Caco-2 (cell line): Measurements from ENCODE around the gene AHDC1. TPM values are rescaled to one million over a fixed set of nuclear protein-coding genes. Genes with fewer than 3 reads are reported as not detected.
A peak's percentile ranks its signal among the peaks of the same experiment; 100 is the strongest.

Experiments
- BruUV-seq: library from RNA; stranded (reverse); fragments of 400-500 nt; replicated peaks from 2 replicates; lab custom pipeline; 2021; lab: Mats Ljungman, UMichigan
- CTCF ChIA-PET: fragments of 300-600 bp; sonication (Branson Sonifier 250); formaldehyde crosslinking; loops from one replicate; lab custom pipeline; 2022; ENCODE audit warnings: antibody characterized with exemption; lab: Charles Lee
- POLR2A ChIA-PET: fragments of 300-600 bp; sonication (Branson Sonifier 250); formaldehyde crosslinking; loops from one replicate; lab custom pipeline; 2022; ENCODE audit warnings: antibody characterized with exemption; lab: Charles Lee
- DNase-seq, 2 experiments: peaks; one replicate each; pipeline versions ENCODE4 v3.0.0 to v3.0.0-alpha.2; 2020 to 2022
- H3K27me3 ChIP-seq: replicated peaks from 2 replicates; pipeline ENCODE4 v1.6.0; 2011; ENCODE audit warnings: low read length; ENCODE audit not compliant: control insufficient read depth, insufficient read depth
- H3K36me3 ChIP-seq: 2 replicates; pipeline ENCODE4 v1.5.1; 2011; ENCODE audit warnings: low read length; ENCODE audit not compliant: control insufficient read depth, insufficient read depth
- H3K4me1 ChIP-seq: fragments of 250-450 bp; sonication (Bioruptor Pico); 2 replicates; pipeline ENCODE4 v1.5.1; 2020; ENCODE audit warnings: mild to moderate bottlenecking
- H3K4me3 ChIP-seq: 2 replicates; pipeline ENCODE4 v1.5.1; 2011; ENCODE audit warnings: low read depth, mild to moderate bottlenecking, control low read depth, low read length
- H3K9me3 ChIP-seq: fragments of 250-450 bp; sonication (Bioruptor Pico); 2 replicates; pipeline ENCODE4 v1.5.1; 2020; ENCODE audit warnings: mild to moderate bottlenecking, moderate library complexity
- H3K27ac Mint-ChIP-seq: one replicate; pipeline ENCODE4 v1.8.0; 2022; ENCODE audit warnings: mixed read lengths; ENCODE audit not compliant: unreplicated experiment
- H3K27me3 Mint-ChIP-seq: one replicate; pipeline ENCODE4 v1.8.0; 2022; ENCODE audit warnings: mixed read lengths; ENCODE audit not compliant: insufficient read depth, unreplicated experiment
- H3K36me3 Mint-ChIP-seq: one replicate; pipeline ENCODE4 v1.8.0; 2022; ENCODE audit warnings: mild to moderate bottlenecking, mixed read lengths; ENCODE audit not compliant: insufficient read depth, unreplicated experiment
- H3K4me1 Mint-ChIP-seq: one replicate; pipeline ENCODE4 v1.8.0; 2022; ENCODE audit warnings: low read depth, mixed read lengths; ENCODE audit not compliant: unreplicated experiment
- H3K4me3 Mint-ChIP-seq: one replicate; pipeline ENCODE4 v1.8.0; 2022; ENCODE audit warnings: mild to moderate bottlenecking, moderate library complexity, mixed read lengths; ENCODE audit not compliant: unreplicated experiment
- H3K9me3 Mint-ChIP-seq: one replicate; pipeline ENCODE4 v1.8.0; 2022; ENCODE audit warnings: mixed read lengths; ENCODE audit not compliant: unreplicated experiment
- CTCF ChIP-seq, 2 experiments: fragments of 200-600 bp in 1 of 2; IDR thresholded peaks; 1 replicate in 1 of 2; 2 replicates in 1 of 2; pipeline versions ENCODE4 v1.5.1 to v1.8.0; 2011 to 2022; ENCODE audit warnings: antibody characterized with exemption in 1 of 2, control low read depth in 1 of 2, inconsistent platforms in 1 of 2, low read depth in 1 of 2, low read length in 1 of 2, mild to moderate bottlenecking in 1 of 2, moderate library complexity in 1 of 2; ENCODE audit not compliant: insufficient read depth in 1 of 2, severe bottlenecking in 1 of 2, unreplicated experiment in 1 of 2
- intact Hi-C: fragments of 100-400 bp; cut with micrococcal nuclease; formaldehyde crosslinking; loops from one replicate; pipeline ENCODE4 v1.10.0; 2022; ENCODE audit not compliant: unreplicated experiment
- total RNA-seq: library from RNA; stranded (reverse); gene quantifications from 2 replicates; pipeline ENCODE4 v1.2.3, GENCODE V29; 2022

Gene AHDC1
- total RNA-seq, 1 experiment from 2014 or later, result 17.0 TPM

- no peak overlapping the region for H3K27ac Mint-ChIP-seq
- Histone ChIP-seq H3K4me3 (no peak overlapping the region), H3K36me3 (no peaks in the 10 kb centered on the region), H3K27me3 (no peaks in the 10 kb centered on the region), H3K4me1 (peaks cover 16% of the 10 kb centered on the region), H3K9me3 (no peaks in the 10 kb centered on the region)
- no peak for DNase-seq
- H3K4me1 Mint-ChIP-seq, result peaks cover 13% of the 10 kb centered on the region
- H3K27me3 Mint-ChIP-seq, result no peaks in the 10 kb centered on the region
- no TSS peak for BruUV-seq
- no peaks in the 10 kb centered on the region for H3K9me3 Mint-ChIP-seq
- POLR2A ChIA-PET, result no interaction called here
- H3K4me3 Mint-ChIP-seq, result no peak overlapping the region
- intact Hi-C loops, result loop anchor here (2.0 to 10.0 kb wide), 3 partner anchors 35 to 113 kb away; partner anchors contain the start of gene AHDC1
- CTCF ChIA-PET, result no interaction called here
- H3K36me3 Mint-ChIP-seq, result peaks cover 21% of the 10 kb centered on the region
- TF ChIP-seq CTCF (IDR thresholded peaks at IDR 0.05; ENCODE audit: insufficient read depth in 1 of 2, low read depth in 1 of 2, low read length in 1 of 2, severe bottlenecking in 1 of 2, unreplicated experiment in 1 of 2), result no peak
Observed at GRCh38 chr1:27491748-27492700, 111.9 kb downstream of the AHDC1 start.

- ChIA-PET POLR2A (interaction anchor here (0.5 to 1.3 kb wide), 8 partner anchors 15 to 177 kb away, joined by 3 to 28 read pairs (median 5); no protein-coding TSS in a partner anchor), CTCF (interaction anchor here (0.6 to 1.3 kb wide), 8 partner anchors 11 to 1965 kb away, joined by 3 to 7 read pairs (median 4); no protein-coding TSS in a partner anchor)
- DNase-seq, result peak; percentile 95 to 96
- H3K36me3 Mint-ChIP-seq, result peaks cover 21% of the 10 kb centered on the region
- H3K4me3 Mint-ChIP-seq, result peak within 1 kb of the TSS; percentile 93
- Histone ChIP-seq H3K9me3 (no peaks in the 10 kb centered on the region), H3K27me3 (no peaks in the 10 kb centered on the region), H3K4me3 (peak within 1 kb of the TSS; percentile 91), H3K4me1 (peaks cover 11% of the 10 kb centered on the region), H3K36me3 (no peaks in the 10 kb centered on the region)
- no peak for TF ChIP-seq CTCF (IDR thresholded peaks at IDR 0.05; ENCODE audit: insufficient read depth in 1 of 2, low read depth in 1 of 2, low read length in 1 of 2, severe bottlenecking in 1 of 2, unreplicated experiment in 1 of 2)
- H3K27me3 Mint-ChIP-seq, result no peaks in the 10 kb centered on the region
- intact Hi-C loops, result loop anchor here (2.0 to 10.0 kb wide), 3 partner anchors 37 to 115 kb away; partner anchors contain the start of gene AHDC1
- H3K9me3 Mint-ChIP-seq, result no peaks in the 10 kb centered on the region
- BruUV-seq, result no TSS peak
- H3K4me1 Mint-ChIP-seq, result peaks cover 6% of the 10 kb centered on the region
- H3K27ac Mint-ChIP-seq, result peak within 1 kb of the TSS; percentile 100
Observed at GRCh38 chr1:27489973-27490741, 113.8 kb downstream of the AHDC1 start, which contains the start of gene WASF2. TSS of gene WASF2 (minus strand) at chr1:27490167. CDS start at chr1:27428890, 61,277 bp downstream.
